Kidney capillary endothelial cell (primary cell): ENCODE measurements around the gene ZBTB32.
"Not testable (repeated sequence)": the region's sequence is repeated elsewhere in the genome, so short reads cannot be mapped to it uniquely, and the experiment has no call there.

ENCODE experiments used
- DNase-seq: peaks from one replicate; pipeline ENCODE4 v3.0.0-alpha.2; 2018; ENCODE audit warnings: low spot score

The ZBTB32 gene

DNA sequence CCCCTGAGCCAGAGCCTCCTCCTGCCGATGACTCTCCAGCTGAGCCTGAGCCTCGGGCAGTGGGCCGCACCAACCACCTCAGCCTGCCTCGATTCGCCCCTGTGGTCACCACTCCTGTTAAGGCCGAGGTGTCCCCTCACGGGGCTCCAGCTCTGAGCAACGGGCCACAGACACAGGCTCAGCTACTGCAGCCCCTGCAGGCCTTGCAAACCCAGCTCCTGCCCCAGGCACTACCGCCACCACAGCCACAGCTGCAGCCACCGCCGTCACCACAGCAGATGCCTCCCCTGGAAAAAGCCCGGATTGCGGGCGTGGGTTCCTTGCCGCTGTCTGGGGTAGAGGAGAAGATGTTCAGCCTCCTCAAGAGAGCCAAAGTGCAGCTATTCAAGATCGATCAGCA, 17.0 kb downstream of the ZBTB32 start:
- no peak for DNase-seq

DNA sequence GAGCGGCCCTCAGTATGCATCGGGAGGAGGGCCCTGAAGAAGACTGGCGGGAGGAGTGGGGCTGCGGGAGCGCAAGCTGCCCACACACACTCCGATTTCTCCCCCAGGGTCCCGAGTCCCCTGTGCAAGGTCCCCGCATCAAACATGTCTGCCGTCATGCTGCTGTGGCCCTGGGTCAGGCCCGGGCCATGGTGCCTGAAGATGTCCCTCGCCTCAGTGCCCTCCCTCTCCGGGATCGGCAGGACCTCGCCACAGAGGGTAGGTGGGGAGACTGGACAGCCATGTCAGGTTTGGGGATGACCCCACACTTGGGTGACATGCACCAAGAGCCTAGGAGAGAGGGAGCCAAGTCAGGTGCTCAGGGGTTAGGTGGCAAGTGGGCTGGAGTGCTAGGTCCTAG, 18.1 kb downstream of the ZBTB32 start:
- no peak for DNase-seq

GRCh38 chr19:35722897-35723296, 18.5 kb downstream of the ZBTB32 start:
- no peak for DNase-seq

DNA sequence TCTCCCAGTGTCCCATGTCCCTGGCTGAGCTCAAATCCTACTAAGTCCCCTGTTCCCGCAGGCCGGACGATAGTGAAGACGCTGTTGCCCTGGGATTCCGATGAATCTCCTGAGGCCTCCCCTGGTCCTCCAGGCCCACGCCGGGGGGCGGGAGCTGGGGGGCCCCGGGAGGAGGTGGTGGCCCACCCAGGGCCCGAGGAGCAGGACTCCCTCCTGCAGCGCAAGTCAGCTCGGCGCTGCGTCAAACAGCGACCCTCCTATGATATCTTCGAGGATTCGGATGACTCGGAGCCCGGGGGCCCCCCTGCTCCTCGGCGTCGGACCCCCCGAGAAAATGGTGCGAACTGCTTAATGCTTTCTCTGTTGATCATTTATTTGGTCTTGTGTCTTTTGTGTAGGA, 19.3 kb downstream of the ZBTB32 start:
- no peak for DNase-seq

DNA sequence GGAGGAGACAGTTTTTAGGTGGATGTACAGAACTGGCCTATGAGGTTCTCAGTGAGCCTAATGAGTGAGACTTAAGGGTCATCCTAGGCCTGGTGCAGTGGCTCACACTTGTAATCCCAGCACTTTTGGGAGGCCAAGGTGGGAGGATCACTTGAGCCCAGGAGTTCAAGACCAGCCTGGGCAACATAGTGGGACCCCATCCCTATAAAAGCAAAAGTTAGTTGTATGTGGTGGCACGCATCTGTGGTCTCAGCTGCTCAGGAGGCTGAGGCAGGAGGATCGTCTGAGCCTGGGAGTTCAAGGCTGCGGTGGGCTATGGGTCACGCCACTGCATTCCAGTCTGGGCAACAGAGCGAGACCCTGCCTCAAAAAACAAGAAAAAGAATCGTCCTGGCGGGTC, 19.8 kb downstream of the ZBTB32 start:
- not testable (repeated sequence) for DNase-seq

DNA sequence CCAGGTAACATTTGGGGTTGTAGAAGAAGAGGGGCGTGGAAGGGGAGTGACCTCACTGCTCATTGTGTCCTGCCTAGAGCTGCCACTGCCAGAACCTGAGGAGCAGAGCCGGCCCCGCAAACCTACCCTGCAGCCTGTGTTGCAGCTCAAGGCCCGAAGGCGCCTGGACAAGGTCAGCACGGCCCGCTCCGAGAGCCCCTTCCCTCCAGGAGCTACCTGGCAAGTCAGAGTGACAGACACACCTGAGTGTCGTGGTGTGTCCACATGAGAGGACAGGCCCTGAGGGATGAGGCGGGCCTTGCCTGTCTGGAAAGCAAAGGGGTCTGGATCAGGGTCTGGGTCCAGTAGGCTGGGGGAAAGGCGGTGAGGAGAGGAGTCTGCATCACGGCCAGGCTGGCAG, 20.2 kb downstream of the ZBTB32 start:
- no peak for DNase-seq

- no peak for DNase-seq
Observed at GRCh38 chr19:35725216-35725861, 21.0 kb downstream of the ZBTB32 start.

DNA sequence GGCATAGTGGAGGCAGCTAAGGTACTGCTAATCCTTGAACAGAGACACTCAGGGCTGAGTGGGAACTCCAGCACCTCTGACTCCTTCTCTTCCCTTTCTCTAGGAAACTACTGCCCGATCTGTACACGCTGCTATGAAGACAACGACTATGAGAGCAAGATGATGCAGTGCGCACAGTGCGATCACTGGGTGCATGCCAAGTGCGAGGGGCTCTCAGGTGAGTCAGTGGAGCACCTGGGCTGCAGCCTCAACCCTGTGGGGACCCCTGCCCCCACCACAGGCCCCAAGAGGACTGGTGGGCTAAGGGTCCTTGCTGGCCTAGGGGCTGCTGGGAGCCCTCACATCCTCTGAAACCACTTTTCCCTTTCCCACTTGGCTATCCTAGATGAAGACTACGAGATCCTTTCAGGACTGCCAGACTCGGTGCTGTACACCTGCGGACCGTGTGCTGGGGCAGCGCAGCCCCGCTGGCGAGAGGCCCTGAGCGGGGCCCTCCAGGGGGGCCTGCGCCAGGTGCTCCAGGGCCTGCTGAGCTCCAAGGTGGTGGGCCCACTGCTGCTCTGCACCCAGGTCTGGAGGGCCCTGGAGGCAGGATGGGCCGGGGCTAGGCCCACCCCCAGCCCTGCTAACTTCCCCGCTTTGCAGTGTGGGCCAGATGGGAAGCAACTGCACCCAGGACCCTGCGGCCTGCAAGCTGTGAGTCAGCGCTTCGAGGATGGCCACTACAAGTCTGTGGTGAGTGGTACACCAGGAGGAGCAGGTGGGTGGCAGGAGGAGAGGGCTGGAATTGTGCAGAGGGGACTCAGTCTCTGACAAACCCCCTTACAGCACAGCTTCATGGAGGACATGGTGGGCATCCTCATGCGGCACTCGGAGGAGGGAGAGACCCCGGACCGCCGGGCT, 22.9 kb downstream of the ZBTB32 start:
- no peak for DNase-seq

- no peak for DNase-seq
Observed at GRCh38 chr19:35727956-35728706, 23.8 kb downstream of the ZBTB32 start.

DNA sequence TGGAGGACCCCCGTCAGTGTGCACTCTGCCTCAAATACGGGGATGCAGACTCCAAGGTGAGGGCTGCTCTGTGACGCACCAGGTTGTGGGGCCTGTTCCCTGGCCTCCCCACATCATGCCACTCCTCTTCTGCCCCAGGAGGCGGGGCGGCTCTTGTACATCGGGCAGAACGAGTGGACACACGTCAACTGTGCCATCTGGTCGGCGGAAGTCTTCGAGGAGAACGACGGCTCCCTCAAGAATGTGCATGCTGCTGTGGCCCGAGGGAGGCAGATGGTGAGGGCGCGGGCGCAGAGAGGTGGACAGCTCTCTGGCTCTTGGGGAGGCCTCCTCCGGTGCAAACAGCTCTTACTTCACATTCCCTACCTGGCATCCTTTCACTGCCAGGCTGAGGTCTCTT, 24.7 kb downstream of the ZBTB32 start:
- DNase-seq = no peak

DNA sequence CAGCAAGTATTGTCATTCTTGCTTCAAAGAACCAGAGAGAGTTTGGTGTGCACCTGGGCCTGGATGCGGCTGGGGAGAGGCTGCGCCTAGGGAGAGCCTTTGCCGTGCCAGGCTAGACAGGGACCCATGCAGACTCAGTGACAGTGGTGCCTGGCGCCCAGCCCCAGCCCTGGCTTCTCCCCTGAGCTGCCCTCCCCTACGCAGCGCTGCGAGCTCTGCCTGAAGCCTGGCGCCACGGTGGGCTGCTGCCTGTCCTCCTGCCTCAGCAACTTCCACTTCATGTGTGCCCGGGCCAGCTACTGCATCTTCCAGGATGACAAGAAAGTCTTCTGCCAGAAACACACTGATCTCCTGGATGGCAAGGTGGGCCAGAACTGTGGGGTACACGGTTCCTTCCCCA, 25.4 kb downstream of the ZBTB32 start:
- no peak for DNase-seq

DNA sequence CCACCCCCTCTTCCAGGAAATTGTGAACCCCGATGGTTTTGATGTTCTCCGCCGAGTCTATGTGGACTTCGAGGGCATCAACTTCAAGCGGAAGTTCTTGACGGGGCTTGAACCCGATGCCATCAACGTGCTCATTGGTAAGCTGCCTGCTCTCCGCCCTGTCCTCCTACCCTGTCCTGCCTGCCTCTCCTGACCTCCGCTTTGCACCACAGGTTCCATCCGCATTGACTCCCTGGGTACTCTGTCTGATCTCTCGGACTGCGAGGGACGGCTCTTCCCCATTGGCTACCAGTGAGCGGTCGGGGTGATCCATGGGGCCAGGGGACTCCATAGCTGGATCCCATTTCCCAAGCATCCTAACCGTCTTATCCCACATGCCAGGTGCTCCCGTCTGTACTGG, 26.0 kb downstream of the ZBTB32 start:
- no peak for DNase-seq

DNA sequence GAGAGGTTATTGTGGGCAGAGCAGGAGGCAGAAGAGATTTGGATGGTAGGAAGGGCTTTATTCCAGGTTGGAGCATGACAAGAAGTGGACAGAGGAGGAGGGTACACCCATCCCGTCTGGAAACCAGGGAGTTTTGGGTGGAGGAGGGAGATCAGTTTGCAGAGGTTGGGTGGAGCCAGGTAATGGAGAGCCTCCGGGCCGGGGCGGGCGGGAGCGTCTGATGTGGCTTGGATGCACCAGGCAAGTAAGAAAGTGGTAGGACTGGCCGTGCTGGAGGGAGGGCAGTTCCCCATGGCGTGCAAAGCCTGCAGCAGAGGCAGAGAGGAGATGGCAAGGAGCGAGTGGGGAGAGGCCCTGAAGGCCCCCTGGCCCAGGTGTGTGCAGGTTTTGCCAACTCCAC, 27.0 kb downstream of the ZBTB32 start:
- DNase-seq = no peak

GRCh38 chr19:35731779-35732405, 27.5 kb downstream of the ZBTB32 start:
- DNase-seq = no peak

DNA sequence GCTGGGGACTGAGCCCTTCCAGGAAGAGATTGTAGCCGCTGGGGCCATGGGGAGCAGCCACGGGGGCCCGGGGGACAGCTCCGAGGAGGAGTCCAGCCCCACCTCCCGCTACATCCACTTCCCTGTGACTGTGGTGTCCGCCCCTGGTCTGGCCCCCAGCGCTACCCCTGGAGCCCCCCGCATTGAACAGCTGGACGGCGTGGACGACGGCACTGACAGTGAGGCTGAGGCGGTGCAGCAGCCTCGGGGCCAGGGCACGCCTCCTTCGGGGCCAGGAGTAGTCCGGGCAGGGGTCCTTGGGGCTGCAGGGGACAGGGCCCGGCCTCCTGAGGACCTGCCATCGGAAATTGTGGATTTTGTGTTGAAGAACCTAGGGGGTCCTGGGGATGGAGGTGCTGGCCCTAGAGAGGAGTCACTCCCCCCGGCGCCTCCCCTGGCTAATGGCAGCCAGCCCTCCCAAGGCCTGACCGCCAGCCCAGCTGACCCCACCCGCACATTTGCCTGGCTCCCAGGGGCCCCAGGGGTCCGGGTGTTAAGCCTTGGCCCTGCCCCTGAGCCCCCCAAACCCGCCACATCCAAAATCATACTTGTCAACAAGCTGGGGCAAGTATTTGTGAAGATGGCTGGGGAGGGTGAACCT, 28.3 kb downstream of the ZBTB32 start:
- DNase-seq = no peak

DNA sequence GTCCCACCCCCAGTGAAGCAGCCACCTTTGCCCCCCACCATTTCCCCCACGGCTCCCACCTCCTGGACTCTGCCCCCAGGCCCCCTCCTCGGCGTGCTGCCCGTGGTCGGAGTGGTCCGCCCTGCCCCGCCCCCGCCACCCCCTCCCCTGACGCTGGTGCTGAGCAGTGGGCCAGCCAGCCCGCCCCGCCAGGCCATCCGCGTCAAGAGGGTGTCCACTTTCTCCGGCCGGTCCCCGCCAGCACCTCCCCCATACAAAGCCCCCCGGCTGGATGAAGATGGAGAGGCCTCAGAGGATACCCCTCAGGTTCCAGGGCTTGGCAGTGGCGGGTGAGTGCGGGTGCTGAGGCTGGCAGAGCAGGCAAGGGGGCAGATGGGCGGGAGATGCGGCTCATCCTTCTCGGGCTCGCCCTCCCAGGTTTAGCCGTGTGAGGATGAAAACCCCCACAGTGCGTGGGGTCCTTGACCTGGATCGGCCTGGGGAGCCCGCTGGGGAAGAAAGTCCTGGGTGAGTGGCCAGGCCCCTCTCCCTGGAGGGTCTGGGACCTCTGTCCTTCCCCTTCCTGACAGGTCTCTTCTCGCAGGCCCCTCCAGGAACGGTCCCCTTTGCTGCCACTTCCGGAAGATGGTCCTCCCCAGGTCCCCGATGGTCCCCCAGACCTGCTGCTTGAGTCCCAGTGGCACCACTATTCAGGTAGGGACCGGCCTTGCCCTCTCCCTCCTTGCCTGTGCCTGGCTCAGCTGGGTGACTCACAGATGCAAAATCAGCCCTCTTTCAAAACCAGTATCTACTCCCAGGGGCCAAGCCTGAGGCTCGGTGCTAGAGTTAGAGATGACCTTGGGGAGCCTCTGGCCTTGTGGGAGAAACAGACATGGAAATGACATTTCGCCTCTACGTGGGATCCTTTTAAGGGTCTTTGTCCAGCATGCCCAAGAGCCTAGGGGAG, 29.1 kb downstream of the ZBTB32 start:
- no peak for DNase-seq

DNA sequence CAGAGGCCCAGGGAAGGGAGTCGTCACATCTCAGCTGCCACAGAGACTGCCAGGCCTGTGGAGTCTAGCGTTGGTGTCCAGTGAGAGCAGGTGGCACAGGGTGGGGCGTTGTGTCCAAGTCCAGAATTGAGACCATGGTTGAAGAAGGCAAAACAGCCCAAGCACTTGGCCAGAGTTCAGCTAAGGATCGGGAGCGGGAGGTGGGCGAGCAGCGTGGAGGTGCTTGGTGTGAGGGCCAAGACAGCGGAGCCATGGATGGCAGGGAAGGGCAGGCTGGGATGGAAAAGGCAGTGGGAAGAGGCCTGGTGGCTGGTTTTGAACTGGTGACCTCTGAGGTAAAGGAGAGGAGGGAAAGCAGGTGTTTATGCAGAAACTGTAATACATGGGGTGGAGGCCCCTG, 29.9 kb downstream of the ZBTB32 start:
- DNase-seq = no peak

DNA sequence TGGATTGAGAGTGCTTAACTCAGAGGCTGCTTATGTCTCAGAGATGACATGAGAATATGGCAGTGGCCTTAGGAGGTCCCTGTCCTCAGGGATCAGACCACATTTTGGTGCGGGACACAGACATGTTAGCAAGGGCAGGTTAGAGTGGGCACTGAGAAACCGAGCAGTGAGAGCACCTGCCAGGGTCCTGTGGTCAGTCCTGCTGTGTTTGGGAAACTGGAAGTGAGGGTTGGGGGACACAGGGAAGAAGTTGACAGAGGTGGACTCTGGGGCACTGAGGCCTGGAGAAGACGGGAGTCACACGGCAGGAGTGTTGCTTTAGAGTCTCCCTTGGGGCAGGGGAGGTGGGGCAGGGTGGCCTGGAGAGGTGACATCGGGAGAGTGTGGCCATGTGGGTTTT, 30.5 kb downstream of the ZBTB32 start:
- DNase-seq = no peak

GRCh38 chr19:35736913-35737886, 32.8 kb downstream of the ZBTB32 start:
- DNase-seq = no peak
